Measurements from ENCODE around the gene FSTL4.
A peak's percentile ranks its signal among the peaks of the same experiment; 100 is the strongest.

FSTL4 gene

DNA sequence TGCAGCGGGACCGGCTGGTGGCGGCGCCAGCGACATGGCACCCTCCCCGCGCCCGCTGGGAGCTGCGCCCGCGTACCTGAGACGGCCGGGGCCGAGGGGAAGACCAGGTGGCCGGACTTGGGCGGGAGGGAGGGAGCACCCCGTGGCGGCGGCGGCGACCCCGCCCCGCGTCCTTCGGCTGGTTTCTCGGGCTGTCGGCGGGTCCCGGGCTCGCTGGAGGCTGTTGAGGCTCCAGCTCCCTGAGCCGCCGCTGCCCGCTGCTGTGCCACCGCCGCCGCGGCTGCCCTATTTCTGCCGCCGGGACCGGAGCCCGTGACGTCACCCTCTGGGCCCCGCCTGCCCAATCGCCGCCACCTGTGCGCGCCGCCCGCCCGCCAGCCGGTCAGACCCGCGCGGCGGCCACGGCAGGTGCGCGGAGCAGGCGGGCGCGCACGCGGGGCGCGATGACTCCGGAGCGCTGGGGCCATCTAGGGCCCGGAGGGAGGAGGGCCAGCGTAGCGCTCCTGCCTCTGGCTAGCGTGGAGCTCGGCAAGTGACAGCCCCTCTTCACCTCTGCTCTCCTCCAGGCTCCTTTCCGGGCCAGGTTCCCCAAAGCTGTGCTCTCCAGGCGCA is at the start of gene FSTL4:
Gene FSTL4 (minus strand): TSS at position 293 of the 612 bp plus-strand sequence.
- DNase-seq (ENCODE audit: low read depth in 2 of 2) = peak; percentile 13 to 14

DNA sequence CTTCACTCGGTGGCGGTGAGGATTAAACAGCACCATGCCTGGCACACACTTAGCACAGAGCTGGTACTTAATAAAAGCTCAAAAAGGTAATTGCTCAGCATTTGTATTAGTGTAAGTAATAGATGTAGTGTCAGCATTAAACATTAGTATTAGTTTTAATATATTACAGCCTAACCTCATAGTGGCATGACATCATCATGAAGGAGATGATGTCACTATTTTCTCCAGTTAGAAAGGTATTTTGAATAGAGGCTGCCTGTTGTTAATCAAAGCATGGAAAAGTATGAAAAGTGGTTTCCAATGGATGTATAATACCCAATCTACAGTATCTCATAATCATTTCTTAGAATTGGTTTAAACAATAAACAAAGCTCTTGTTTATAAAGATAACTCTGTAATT is 49.0 kb upstream of the FSTL4 start:
- no peak for DNase-seq (ENCODE audit: low read depth in 2 of 2)

DNA sequence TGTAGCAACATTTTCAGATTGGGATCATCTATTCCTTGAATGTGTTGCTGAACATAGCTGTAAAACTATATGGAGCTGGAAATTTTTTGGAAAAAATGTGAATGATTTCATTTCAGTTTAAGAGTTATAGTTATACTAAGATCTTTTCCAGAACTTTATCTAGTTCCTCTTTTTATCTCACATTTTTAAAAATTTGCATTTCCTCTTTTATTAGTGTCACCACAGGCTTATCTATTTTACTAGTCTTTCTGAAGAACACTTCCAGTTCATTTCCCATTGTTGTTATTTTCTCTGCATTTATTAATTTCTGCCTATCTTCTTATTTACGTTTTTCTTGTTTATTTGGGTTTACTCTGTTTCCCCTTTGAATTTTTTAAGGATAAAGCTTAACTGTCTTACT is 46.0 kb upstream of the FSTL4 start:
- DNase-seq (ENCODE audit: low read depth in 2 of 2) = no peak

DNA sequence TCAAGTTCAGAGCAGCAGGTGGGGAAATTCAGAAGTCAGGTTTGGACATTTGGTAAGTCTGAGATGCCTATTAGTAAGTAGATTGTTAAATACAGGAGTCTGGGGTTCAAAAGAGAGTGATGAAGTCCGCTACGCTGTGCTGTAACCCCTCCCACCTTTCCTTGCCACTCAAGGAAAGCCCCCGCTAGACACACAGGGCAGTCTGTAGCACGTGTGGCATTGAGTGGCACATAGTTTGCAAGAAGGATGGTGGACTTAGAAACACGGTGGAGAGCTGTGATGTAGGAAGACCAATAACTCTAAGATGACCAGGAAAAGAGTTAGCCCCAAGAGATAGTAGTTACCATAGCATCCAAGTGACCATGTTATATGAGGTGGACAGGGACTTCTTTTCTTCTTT is 44.7 kb upstream of the FSTL4 start:
- DNase-seq (ENCODE audit: low read depth in 2 of 2) = no peak

DNA sequence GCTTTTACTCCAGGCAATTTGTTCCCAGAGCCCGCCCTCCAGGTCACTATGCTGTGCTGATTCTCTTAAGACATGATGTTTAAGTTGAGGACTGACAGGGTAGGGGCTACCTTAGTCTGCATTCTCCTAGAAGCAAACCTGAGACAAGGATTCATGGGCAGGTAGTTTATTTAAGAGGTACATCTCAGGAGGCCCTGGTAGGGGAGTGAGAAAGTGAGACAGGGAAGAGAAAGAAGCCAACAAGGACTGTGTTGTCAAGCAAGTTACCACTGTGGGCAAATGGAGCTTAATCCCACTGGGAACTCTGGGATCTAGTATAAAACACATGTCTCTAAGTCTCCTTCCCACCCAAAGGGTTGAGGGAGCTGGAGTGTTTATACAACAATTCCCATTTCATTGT is 43.6 kb upstream of the FSTL4 start:
- DNase-seq (ENCODE audit: low read depth in 2 of 2) = no peak

DNA sequence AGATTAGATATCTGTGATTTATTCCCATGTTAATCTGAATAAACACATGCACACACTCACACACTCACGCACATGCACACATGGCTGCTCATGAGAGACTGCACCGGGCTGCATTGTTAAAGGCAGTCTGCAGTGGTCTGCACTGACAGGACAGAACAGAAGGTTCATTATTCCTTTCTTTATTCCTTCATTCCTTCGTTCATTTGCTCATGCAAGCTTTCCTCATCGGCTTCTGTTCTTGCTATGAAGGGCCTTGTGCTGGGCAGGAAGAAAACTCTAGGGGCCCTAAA is 41.4 kb upstream of the FSTL4 start:
- DNase-seq (ENCODE audit: low read depth in 2 of 2) = no peak

DNA sequence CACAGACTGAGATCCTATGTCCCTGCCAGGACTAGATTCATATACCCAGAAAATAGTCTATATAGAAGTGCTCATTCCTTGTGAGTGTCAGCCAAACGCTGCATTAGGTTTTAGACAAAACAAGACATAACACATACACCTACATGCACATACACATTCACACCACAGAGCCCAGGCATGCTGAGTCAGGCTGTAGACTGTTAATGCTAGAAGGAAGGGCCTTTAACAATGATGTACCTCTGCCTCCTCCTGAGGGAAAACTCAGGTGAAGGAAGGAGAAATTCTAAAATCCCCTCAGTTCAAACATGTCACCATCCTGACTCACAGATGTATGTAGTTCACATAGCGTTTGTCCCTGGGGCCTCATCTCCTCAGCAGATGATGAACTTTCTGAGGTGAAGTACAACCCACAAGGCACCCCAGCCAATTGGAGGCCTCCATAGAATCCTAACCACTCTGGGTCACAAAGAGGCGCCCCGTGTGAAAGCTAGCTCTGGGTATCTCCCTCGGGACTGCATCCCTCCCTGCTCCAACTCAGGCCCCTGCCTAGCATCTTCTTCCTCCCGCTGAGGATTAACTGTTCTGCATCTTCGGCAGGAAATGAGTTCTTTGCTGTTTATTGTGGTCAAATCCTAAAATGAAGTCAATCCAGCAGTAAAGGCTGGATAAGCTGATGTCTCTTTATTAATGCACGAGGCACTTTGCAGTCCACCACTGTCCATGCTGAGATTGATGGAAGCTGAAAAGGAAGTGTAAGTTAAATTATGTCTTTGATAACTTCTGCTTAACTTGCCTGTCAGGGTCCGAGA is 40.8 kb upstream of the FSTL4 start:
- DNase-seq (ENCODE audit: low read depth in 2 of 2) = no peak

DNA sequence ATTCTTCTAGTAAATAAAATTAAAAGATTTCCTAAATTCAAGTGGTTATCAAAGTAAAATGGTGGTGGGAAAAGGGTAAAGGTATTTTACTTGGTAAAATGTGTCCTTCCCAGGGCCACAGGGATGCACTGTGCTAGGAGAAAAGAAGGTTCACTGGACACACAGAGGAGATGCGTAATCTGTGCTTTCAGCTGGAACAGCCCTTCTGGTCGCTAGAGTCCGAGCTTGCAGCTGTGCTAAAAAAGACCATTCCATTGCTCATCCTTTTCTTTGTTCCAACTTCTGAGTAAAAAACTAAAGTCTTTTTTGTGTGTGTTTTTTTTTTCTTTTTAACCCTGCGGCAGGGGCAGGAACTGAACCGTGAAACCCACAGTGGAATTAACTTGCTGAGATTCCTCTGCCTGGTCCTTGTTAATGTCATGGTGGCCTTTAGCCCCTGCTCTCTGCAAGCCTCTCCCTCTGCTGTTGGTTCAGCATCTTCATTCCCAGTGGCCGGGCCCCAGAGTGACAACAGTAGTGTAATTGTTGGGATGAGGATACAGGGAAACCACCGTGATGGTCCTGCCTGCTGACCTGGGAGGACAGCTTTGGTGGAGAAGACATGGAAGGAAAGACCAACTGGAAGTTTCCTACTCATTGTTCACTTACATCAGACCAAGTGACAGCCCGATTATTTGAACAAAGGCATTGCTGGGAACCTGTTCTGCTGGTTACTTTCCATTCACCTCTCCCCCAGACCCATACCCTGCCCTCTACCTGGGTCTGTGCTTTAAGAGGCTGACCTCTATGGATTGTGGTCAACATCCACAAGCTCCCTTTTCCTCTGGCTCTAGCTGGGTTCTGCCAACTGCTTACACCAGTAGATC is 31.9 kb upstream of the FSTL4 start:
- no peak for DNase-seq (ENCODE audit: low read depth in 2 of 2)

DNA sequence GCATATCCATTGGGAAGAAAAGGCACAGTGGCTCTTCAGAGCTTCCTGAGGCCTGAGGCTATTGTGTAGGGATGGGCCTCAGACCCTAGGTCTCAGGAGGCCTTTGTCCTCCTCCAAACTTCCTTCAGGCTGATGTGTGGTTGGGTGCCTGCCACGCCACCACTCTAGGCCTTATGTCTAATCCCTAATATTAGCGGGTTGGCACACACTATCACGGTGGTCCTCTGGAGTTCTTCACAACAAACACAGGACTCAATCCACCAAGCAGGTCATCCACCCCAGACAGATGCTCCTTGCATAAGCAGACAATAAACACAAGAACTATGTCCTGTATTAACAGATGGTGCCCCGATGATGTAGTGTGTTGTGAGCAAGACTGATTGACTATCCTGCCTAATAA is 31.0 kb upstream of the FSTL4 start:
- DNase-seq (ENCODE audit: low read depth in 2 of 2) = no peak

DNA sequence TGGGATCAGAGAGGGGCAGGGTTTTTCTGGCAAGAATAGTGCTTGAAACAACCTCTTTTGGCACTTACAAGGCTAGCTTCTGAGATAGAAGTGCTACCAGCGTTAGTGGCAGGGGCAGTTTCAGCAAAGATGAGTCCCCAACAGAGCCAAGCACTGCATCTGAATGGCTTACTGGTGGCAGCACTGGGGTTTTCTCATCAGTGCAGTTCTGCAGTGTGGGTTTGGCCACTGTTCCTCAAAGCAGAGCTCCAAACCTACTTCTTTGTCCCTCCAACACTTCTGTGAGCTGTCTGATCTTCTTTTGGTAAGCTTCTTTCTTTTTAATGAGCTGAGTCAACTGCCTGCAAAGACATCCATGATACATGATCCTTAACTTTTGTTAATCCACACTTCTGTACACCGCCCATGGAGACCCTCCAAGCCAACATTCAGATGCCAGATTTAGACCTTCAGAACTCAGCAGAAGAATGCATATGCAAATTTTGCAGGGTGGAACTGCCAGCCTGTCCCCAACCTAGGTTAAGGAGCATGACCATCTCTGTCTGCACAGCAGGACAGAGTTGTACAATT is 29.9 kb upstream of the FSTL4 start:
- DNase-seq (ENCODE audit: low read depth in 2 of 2) = no peak

DNA sequence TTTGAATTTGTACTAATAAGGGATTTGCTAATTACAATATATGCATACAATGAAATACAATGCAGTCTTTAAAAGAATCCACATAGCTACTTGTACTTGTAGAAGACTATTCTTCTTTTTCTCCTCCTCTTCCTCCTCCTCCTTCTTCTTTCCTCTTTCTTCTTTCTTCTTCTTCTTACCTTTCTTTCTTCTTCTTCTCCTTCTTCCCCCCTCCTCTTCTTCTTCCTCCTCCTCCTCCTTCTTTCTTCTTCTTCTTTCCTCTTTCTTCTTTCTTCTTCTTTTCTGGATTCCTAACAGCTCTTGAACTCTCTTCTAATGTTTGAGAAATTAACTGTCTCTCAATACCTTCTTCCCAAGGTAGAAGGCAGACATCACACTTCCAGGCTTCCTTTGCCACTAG is 29.3 kb upstream of the FSTL4 start:
- DNase-seq (ENCODE audit: low read depth in 2 of 2) = no peak

DNA sequence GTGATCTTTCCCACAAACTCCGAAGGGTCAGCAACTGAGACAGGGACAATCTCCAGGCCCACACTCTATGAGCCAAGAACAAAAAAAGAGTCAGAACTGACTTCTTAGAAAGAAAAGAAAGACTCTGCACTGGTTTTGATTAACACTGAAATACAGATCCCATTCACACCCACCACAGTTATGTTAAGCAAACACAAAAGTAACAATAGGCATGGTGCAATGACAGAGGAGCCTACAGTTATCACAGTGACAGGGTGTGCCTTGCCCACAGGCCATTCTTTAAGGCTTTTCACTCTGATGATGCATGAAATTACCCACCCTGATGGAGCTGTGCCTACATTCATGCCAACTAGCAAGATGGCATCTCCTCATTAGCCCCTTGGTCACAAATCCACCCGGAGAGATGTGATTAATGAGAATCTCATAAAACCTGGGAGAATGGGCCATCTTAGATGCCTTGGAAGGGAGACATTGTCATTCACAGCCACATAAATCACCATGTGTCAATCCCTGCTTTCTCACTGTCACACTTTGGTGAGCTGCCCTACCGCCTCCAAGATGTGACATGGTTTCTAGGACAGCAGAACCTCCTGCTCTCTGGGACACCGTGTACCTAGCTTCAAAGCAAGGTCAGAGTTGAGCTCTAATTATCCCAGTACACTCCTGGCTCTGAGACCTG is 27.6 kb upstream of the FSTL4 start:
- no peak for DNase-seq (ENCODE audit: low read depth in 2 of 2)

DNA sequence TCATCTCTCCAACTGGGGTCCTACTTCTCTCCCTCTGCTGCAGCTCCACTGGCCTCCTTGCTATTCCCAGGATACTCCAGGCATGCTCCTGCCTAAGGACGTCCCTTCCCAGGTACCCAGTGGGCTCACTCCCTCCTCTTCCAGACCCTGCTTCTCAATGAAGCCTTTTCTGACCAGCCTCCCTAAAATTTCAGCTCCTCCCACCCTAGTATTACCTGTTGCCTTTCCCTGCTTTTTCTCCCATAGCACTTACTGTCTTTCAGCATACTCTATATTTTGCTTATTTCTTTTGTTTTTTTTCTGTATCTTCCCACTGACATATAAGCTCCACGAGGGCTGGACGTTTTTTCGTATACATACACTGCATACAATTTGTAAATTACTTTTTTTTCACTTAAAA is 26.1 kb upstream of the FSTL4 start:
- DNase-seq (ENCODE audit: low read depth in 2 of 2) = no peak

DNA sequence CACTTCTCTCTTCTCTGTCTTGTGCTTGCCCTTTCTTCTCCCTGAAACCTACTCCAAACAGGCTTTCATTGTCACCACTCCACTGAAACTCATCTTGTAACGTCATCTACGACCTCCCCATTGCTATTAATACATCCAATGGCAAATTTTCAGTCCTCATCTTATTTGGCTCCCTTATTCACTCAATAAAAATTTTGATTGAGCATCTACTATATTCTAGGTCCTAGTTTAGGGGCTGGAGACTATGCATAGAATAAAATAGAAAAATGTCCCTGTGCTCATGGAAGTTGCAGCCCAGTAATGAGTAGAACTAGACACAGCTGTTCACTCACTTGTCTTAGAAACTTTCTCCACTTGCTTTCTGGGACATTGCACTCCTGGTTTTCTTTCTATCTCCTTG is 24.9 kb upstream of the FSTL4 start:
- no peak for DNase-seq (ENCODE audit: low read depth in 2 of 2)

DNA sequence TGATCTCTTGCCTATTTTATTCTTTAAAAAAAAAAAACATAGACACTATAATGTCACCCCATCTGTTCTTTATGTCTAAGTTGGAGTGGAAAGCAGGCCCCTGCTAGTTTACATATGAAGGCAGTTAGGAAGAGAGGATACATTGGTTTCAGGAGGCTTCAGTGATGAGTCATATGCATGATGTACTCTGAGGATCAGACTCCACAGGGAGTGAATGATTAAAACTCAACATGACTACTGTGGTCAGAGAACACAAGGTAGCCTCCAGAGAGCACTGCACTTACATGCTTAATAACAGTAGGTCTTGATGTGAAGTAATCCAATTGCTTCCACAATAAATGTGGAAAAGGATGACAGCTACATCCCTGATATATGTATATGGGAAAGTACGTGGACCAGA is 22.7 kb upstream of the FSTL4 start:
- DNase-seq (ENCODE audit: low read depth in 2 of 2) = no peak

DNA sequence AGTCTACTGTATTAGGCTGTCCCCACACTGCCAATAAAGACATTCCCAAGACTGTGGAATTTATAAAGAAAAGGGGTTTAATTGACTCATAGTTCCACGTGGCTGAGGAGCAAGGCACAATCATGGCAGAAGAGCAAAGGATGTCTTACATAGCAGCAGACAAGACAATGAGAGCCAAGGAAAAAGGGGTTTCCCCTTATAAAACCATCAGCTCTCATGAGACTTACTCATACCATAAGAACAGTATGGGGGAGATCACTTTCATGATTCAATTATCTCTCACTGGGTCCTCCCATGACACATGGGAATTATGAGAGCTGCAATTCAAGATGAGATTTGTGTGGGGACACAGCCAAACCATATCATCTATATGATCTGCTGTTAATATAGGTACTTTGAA is 14.8 kb upstream of the FSTL4 start:
- DNase-seq (ENCODE audit: low read depth in 2 of 2) = no peak

DNA sequence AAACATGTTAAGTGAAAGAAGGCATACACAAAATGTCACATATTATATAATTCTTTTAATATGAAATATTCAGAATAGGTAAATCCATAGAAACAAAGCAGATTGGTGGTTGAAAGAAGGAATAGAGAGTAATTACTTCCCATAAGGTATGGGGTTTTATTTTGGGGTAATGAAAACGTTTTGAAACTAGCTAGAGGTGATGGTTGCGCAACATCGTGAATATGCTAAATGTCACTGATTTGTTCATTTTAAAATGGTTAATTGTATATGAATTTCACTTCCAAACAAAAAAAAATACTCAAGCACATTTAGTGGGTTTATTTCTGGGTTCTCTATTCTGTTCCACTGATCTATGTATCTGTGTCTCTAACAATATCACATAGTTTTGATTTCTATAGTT is 12.0 kb upstream of the FSTL4 start:
- DNase-seq (ENCODE audit: low read depth in 2 of 2) = no peak

DNA sequence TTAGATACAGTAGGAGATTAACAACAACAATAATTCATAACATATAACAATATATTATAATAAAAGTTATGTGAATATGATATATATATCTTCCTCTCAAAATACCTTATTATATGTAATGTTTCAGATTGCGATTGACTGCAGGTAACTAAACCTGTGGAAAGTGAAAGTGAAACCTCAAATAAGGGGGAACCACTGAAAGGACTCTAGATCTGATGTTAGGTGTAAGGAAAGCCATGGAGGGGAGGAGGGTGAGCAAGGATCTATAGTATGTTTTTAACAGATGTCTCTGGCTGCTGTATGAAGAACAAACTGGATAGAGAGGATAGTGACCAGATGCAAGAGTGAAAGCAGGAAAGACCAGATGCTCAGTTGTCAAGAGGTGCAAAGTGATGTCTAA is 5.8 kb upstream of the FSTL4 start:
- no peak for DNase-seq (ENCODE audit: low read depth in 2 of 2)

DNA sequence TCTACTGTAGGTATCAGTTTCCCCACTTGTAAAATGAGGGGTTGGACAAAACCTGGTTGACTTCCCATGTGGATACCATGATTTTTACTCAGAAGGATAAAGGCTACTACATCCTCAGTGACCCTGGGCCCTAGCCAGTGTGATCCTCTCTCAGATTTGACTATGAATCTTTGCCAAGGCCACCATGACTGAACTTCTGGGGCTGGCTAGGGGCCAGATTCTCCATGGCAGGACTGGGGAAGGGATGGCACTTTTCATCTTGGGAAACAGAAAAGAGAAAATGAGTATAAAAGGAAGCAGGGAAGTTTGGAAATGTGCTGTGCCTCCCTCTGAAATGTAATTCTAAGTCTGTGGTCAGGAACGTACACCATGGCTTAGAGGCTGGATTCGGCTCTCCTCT is 1.4 kb upstream of the FSTL4 start:
- no peak for DNase-seq (ENCODE audit: low read depth in 2 of 2)

DNA sequence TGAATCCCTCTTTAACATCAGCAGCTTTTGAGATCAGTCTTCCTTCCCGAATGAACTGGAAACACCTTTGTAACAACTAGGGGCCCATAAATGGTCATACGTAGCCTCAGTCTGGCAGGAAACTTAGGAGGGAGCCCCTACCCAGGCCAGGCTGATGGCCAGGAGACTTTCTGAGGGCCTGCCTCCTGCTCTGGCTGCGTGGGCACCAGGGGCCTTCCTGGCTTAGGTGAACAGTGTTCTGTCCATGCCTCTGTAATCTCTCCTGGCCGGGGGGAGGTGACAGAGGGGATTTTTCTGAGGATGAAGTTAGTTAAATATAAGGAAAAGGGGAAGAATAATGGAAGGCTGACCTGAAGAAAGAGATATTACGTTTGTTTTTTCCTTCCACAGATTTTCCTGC is 843 bp upstream of the FSTL4 start:
- no peak for DNase-seq (ENCODE audit: low read depth in 2 of 2)

DNA sequence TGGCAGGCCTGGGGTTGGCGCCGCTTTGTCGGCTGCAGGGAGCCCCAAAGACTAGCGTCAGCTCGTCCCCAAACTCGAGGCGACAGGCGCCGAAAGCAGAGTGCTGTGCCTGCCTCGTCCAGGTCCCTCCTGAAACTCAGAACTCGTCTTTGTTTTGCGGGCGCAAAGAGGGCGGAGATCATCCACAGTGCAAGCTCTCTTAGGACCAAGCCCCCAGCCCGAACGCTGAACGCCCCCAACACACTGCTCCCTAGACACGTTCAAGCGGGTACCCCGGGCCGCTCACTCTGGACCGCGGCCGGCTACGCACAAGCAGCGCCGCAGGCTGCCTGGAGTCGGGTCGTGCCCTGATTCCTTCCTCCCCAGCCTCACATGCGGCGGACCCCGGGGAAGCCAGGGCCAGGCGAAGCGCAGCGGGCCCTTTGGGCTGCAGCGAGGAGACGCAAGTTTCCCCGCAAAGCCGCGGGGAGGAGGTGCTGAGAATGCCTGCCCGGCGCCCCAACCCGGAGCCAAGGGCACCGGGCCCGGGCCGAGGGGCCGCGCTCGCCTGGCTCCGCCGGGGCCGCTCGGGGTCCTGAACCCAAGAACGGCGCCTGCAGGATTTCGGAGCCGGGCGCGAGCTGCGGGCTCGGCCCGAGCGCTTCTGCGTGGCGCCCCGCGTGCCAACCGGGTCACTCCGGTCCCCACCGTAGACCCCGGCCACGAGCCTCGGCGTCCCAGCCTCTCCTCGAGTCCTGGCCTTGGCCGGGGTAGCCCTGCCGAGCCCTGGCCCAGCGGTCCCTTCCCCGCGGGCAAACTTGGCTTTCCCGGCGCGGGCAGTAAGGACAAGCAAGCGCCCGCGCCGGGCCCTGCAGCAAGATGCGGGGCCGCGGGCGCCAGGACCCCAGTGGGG is 738 bp downstream of the FSTL4 start:
- DNase-seq (ENCODE audit: low read depth in 2 of 2) = no peak
